HG02763 (cell line): ENCODE measurements around the gene CYB561D1.
A peak's percentile ranks its signal among the peaks of the same experiment; 100 is the strongest.

Experiments used
- ATAC-seq: cut with Tn5 transposase; IDR thresholded peaks from one replicate; pipeline ENCODE4 v1.9.1; 2021; ENCODE audit warnings: mild to moderate bottlenecking, moderate library complexity; ENCODE audit not compliant: unreplicated experiment

Gene CYB561D1

DNA sequence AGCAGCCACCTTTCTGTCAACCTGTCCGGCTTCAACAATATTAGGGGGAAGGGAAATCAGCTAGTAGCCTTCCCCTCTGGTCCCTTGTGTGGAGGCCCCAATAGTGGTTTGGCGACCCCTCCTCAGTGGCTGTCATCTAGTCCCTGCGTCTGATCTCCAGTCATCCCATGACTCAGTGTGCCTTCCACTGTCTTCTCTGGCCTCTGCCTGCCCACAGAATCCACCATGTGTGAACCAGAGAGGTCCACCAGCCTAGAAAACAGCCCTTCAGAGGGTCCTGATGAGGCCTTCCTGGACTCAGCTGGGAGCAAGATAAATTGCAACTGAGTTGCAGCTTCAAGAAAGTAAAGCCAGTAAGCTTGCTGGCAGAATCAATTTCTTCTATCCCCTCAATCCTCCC is 14.0 kb upstream of the CYB561D1 start:
- ATAC-seq = no peak

DNA sequence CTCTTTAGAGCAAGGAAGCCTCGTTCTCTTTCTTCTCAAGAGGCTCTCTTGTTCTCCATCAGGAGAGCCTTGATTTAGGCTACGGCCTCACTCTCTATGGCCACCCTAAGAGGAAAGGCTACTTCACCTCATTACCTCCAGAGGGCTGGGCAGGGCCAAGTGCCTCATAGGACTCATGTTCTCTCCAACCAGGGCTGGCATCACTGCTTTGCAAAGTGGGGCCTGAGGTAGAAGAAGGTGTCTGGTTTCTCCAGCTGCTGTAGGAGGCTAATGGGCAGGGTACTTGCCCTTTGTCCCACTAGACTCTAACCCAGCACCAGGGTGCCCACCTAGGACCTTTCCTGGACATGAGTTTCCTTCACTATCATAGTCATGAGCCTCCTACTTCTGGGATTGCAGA is 12.2 kb upstream of the CYB561D1 start:
- ATAC-seq = no peak

DNA sequence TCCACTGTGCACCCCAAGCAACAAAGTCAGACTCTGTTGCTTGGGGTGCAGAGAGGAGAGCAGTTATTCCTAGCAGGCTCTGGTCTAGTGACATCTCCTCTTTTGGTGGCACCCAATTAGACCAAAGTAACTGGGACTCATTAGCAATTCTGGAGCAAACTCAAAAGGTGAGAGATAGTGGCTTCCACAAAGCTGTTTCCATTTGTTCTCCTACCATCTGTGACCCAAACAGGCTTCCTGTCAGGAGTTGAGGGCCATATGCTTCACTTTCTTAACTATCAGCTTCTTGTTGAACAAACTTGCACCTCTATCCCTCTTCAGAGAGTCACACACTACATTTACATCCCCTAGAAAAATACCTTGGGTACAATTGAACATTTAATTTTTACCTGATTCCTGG is 11.7 kb upstream of the CYB561D1 start:
- ATAC-seq = no peak

DNA sequence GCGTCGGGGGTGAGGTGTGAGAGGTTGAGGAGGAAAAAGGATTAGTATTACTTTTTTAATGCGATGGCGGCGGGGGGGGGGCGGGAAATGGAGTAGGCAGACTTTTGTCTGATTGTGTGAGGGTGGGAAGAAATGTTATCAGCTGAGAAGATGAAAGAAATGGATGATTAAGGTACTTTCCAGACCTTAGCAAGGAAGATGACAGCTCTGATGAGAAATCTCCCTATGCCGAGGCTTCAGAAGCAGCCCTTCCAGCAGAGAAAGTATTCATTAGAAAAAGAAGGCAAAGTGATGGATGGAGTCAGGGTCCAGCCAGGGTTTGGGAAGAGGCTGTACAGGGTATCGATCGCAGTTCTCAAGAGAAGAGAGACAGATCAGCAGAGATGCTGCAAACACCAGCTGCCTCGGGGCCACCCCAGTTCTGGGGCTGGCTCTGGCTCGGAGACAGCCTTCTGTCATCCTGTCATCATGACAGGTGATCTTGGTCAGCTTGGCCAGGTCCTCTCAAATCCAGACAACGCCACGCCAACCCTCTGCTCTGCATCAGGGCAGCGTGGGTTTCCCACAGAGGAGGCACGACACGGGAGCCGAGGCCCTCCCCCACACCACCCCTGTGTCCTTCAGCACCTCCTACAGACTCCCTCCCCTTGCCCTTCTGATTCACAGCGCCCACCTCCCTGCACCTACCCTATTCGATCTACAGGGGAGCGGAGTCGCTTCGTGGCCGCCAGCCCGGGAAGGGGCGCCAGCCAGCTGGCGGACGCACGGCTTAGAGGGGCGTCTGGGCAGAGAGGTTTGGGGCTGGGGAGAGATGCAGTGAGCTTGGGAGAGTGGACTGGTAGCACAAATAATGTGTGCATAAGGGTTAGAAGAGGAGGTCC is 10.9 kb upstream of the CYB561D1 start:
- ATAC-seq = peak; percentile 16

DNA sequence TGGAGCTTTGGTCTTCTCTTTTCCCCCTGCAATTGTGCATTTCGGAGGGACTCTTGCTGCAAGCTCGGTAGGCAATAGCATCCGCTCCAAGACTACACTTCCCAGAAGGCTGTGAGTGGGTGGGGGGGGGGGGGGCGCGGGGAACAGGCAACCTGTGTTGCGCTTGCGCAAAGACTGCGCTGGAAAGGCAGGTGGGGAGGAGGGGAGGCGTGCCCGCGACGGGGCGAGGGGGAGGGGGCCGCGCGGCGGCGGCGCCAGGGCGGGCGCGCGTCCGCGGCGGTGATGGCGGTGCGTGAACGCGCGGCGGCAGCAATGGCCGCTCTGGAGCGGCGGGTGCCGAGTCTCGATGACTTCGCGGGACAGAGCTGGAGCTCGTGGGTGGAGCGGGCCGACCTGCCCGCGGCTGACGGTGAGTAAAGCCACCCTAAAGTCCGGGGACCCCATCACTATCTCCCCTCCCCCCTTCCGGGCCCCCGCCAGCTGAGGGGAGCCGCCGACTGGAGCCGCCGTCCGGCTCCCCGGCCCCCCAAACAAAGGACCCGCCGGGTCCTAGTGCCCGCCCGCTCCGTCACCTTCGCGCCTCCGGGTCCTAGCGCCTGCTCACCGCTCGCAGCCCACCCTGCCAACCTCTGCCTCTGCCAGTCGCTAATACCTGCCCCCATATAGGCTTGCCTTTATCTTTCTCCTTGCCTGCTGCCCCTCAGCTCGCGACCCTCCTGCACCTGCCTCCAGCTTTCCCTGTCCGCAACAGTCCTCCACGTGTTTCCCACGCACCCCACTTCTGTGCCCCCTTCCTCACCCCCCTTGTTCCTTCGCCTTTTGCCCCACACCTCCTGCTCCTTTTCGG is 10.0 kb upstream of the CYB561D1 start, which contains the start of gene ATXN7L2:
TSS of gene ATXN7L2 (plus strand) at position 234 of the 847 bp plus-strand sequence. CDS start at position 283, 49 bp downstream.
- peak; percentile 81 for ATAC-seq

DNA sequence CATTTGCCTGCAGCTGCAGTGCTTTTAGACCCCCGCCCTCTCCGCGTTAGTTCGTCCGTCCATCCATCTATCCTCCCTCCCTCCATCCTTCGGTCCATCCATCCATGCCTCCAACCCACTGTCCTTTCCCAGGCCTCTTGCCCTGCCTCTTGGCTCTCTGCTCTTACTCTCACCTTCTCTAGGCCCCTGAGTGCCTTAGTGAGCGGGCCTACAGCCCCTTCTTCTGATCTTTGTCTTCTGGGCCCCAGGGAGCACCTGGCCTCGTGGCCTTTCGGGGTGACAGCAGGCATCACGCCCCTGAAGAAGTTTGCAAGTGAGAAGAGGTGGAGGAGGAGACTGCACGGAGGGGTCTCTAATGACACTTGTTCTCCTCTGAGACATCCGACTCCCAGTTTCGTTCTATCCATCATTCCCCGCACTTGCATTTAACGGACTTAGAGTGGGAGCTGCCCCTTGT is 9.3 kb upstream of the CYB561D1 start:
- ATAC-seq = no peak

DNA sequence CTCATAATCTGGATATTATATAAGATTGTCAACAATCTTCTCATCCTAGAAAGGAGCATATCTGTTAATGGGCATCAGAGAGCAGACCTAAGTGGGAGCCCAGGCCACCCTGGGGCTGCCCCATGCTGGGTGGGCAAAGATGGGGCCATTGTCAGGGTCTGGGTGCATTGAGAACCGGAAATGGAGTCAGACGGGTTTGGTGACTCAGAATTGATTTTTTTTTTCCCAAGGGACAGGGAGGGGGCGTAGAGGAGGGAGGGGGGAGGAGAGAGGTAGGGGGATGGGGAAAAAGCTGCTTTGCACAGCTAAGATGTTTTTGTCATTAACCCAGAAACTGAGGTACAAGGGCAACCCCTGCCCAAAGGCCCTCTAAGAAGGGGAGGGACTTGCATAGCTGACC is 8.9 kb upstream of the CYB561D1 start:
- no peak for ATAC-seq

DNA sequence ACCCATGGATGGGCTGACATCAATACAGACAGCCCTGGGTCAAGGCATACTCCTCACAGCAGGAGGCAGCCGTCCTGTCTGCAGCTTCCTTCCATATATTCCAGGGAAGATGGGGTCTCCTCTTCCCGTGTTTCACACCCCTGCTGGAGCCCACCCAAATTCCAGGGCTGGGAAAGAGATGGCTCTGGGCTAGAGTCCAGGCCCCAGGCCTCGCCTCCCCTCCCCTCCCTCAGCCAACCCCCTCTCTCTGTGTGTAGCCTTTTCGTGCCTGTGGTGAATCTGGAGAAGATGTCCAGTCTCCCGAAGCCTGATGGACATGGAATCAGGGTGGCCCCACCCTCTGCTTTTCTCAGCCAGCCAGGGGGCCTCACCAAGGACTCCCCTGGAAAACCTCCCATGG is 6.6 kb upstream of the CYB561D1 start:
- no peak for ATAC-seq

DNA sequence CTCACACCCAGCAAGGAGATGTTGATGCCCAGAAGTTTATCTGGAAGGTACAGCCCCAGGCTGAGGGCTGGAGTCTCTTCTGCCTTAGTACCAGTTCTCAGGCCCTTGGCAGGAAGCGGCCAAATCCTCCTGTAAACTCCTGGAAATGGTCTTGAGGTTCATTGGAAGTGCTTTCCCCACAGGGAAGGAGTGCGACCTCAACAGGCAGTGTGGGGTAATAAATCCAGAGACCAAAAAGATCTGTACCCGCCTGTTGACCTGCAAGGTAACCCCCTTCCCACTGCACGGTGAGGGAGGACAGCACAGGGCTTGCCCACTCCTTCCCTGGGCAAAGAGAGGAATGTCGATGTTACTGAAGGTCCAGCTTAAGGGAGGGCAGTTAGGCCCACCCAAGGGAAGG is 5.7 kb upstream of the CYB561D1 start:
- no peak for ATAC-seq

DNA sequence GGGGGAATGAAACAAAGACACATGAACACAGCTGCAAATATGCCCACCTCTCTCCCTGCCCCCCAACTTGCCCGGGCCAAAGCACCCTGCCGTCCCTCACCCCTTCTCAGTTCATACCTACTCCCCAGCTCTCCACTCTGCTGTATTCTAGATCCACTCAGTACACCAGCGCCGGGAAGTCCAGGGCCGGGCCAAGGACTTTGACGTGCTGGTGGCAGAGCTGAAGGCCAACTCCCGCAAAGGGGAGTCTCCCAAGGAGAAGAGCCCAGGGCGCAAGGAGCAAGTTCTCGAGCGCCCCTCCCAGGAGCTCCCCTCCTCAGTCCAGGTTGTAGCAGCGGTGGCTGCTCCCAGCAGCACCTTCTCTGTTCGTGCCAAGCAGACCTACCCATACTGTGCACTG is 5.2 kb upstream of the CYB561D1 start:
- ATAC-seq = no peak

DNA sequence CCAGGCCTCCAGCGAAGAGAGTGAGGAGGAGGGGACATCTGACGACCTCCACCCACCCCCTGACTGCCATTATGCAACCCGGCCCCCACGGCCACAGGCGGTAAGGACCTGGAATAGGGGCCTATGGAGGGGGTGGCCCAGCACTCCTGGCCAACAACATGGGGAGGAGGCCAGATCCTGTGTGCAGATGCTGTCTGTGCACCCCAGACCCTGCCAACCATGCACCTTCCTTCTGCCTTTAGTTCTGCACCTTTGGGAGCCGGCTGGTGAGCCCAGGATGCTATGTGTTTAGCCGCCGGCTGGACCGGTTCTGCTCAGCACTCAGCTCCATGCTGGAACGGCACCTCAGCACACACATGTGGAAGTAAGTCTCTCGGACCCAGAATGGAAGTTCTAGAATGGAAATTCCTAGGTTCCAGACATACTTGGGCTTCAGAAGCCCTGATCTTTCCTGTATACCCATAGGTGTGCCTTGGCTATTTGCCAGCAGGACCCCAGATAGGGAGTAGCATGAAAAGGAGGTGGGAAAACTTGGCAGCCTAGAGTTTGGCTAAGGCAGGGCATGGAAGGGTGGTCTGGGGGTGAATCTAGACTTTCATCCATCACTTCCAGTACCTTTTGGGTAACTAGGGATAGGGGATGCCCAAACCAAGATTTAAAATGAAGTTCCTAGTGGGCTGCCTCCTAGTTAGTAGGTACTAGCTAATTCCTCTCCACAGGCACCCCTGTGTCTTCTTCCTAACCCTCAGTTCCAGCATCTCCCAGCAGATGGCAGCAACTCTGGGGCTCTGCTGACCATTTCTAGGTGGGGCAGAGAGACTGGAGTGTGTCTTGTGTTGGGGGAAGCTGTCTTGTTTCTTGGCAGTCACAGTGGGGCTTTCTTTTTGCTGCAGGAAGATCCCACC is 3.6 kb upstream of the CYB561D1 start:
- no peak for ATAC-seq

DNA sequence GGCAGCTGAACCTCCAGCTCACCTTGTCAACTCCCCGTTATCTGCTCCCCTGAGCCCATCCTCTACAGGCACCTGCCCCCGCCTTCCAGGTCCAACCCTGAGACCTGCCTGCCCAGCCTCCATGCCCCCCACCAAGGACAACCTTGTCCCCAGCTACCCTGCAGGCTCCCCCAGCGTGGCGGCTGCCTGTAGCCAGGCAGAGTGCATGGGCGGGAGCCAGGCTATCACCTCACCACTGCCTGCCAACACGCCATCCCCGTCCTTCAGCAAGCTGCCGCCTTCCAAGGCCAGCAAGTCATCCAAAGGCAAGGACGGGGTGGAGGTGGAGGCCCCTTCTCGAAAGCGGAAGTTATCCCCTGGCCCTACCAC is 3.0 kb upstream of the CYB561D1 start:
- no peak for ATAC-seq

DNA sequence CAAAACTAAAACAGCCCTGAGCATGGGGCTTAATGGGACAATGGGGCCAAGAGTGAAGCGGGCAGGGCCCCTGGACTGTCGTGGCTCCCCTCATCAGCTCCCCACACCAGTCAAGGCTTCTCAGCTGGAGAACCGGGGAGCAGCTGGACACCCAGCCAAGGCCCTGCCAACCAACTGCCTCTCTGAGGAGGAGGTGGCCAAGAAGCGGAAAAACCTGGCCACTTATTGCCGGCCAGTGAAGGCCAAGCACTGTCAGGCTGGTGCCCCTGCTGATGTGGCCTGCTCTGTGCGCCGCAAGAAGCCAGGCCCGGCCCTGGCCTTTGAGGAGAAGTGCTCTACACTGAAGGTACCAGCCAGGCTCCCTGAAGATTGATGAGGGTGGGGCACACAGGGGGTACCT is 2.5 kb upstream of the CYB561D1 start:
- no peak for ATAC-seq

DNA sequence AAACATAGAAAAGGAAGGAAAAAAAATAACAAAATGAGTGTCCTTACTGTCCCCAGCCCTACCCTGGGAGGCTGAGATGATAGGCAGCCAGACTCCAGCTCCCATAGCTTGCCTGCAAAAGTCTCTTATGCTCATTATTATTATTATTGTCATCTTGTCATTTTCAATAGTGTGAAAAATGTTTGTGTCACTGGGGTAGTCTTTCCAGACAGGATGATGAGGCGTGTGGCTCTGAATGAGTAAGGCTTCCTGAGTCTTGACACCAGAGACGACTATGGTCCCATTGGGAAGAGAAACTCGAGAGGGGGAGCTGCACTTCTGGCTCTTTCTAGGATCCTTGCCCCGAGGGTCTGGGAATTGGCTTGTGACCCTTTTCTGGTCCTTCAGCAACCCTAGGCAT is 1.1 kb upstream of the CYB561D1 start:
- ATAC-seq = no peak

DNA sequence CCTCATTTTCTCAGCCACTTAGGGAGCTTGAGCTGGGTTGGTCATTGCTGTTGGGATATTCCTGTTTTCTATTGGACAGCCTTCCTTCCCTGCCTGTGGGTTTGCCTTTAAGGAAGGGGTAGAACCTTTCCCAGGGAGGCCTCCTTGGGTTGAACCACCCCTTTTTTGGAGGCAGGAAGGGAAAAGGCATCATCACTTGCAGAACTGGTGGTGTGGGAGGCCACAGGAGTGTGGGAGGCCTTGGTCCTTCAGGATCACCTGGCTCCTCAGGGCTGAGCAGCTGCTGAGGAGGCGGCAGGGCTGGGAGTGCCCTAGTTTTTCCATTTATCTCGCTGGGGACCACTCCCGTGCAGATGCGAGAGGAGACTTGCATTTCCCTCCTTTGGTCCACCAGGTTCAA is 667 bp upstream of the CYB561D1 start:
- no peak for ATAC-seq

DNA sequence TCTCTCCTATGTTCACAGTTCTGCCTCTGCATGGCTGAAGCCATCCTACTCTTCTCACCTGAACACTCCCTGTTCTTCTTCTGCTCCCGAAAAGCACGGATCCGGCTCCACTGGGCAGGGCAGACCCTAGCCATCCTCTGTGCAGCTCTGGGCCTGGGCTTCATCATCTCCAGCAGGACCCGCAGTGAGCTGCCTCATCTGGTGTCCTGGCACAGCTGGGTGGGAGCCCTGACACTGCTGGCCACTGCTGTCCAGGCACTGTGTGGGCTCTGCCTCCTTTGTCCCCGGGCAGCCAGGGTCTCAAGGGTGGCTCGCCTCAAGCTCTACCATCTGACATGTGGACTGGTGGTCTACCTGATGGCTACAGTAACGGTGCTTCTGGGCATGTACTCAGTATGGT is 1.8 kb downstream of the CYB561D1 start:
- no peak for ATAC-seq

DNA sequence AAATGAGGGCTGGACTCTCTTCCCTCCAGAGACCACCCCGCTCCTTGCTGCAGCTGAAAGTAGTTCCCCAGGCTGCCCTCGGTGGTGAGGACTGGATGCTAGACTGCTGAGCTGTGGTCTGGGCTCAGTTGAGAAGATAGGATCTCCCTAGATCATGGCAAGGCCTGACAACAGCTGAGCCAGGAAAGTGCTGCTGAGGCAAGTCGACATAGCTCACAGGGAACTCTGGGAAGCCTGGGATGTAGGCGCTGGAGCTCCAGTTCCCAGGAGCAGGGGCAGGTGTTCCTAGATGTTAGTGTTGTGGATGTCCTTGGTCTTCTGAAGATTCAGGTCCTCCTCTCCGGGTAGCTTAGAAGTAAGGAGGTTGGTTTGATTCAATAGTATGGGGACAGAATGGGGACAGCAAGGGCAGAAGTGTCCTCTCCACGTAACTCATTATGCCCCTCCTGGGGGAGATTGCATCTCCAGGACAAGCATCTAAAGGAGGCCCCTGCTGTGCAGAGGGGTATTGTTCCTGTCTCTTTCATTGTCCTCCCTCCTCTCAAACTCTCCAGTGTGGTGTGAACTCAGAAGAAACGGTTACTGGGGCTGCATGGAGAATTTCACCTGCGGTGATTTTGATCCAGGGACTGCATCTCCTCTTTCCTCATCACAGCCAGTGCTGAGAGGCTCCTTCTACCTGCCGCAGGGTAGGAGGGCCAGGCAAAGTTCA is 3.7 kb downstream of the CYB561D1 start:
- no peak for ATAC-seq

DNA sequence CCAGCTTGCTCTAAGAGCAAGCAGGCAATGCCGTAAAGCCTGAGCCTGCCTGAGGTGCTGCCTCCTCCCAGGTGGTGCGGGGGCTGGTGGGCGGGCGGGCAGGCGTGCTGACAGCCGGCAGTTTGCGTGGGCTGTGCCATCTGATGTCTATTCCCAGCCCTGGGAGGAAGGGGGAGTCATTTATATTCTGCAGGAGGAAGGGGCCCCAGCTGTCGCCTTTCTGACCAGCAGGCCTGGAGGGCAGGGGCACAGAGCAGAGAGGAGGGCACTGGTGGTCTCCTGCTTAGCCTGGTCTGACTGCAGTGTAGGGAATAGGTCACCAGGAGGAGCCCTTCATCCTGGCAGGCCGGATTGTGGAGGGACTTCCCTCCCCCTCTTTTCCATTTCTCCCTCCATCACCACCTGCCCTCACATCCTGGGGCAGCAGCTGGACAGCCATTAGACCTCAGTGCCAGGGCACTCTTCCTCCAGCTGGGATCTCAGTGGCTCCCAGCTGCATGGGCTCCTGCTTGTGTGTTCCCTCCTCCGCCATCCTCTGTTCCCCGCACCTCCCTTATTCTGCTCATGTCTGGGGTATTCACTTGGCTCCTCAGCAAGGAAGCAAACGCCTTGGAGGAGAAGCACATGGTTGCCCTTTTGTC is 4.4 kb downstream of the CYB561D1 start:
- ATAC-seq = no peak

DNA sequence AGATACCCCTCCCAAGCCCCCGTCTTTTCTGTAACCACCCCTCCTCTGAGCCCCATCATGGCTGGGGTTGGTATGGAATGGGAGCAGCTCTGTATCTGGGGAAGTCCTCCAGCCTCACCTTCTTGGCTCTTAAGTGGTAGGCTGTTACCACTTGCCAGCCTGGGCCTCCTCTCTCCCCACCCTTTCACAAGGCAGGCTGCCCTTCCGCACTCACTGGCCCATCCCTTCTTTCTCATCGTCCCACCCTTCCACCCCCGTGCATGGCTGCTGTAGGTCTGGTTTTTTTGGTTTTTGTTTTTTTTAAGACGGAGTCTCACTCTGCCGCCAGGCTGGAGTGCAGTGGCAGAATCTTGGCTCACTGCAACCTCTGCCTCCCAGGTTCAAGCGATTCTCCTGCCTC is 5.2 kb downstream of the CYB561D1 start:
- no peak for ATAC-seq
